Fibroblast of lung (primary cell): Measurements from ENCODE around the gene ROPN1L.

ENCODE experiments used
- CTCF ChIP-seq, 2 donors: IDR thresholded peaks in 1 of 2; conservative IDR thresholded peaks in 1 of 2; 1 replicate in 1 of 2; 2 replicates in 1 of 2; pipeline ENCODE4 v1.5.1; 2011 to 2012; ENCODE audit warnings: low read length in 2 of 2, control low read depth in 1 of 2, inconsistent platforms in 1 of 2, low read depth in 1 of 2, mild to moderate bottlenecking in 1 of 2
- EZH2 ChIP-seq: IDR thresholded peaks from 2 replicates; pipeline ENCODE4 v1.5.1; 2012; ENCODE audit warnings: low read length, control low read depth, mild to moderate bottlenecking; ENCODE audit errors: missing control alignments

DNA sequence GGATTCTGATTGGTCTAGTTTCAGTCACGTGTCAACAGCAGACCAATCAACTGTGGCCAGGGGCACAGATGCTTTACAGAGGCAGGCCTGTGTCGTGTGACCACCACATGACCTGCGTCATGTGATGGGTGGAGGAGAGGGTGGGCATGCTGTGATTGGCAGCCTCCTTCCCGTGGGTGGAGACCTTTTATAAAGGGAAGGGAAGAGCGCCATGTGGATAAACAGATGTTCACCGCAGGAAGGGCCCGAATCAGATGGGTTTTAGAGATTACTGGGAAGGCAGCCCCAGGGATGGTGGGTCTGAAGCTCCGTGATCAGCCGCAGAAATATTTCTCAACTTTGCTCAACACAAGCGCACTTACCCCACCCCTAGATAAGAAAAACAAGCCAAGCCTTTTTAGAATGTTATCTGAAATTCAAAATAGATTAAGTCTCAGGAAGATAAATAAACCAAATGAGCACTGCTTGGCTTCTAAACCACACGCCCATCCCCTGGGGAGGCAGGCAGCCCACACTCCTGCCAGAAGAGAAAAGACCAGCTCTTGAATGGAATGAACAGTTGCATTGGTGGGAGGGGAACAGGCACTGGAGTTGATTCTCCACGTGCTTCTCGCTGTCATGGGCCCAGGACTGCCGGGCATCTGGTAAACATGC is 43.6 kb downstream of the ROPN1L start:
- TF ChIP-seq CTCF (conservative IDR thresholded peaks at IDR 0.05 in 1 of 2, IDR thresholded peaks at IDR 0.05 in 1 of 2; ENCODE audit: low read depth in 1 of 2, low read length in 2 of 2) (no peak), EZH2 (no peak)
